GM21528 (cell line): Measurements from ENCODE around the gene PPOX.
A peak's percentile ranks its signal among the peaks of the same experiment; 100 is the strongest.

Experiments
- ATAC-seq: cut with Tn5 transposase; IDR thresholded peaks from one replicate; pipeline ENCODE4 v1.9.1; 2021; ENCODE audit warnings: mild to moderate bottlenecking, moderate library complexity; ENCODE audit not compliant: unreplicated experiment, low FRiP score

The PPOX gene

GRCh38 chr1:161165742-161166668, at the start of gene PPOX:
TSS of gene PPOX (plus strand) at chr1:161166426. CDS start at chr1:161166848, 422 bp downstream.
- ATAC-seq, result peak; percentile 89

GRCh38 chr1:161117759-161118581, 48.3 kb upstream of the PPOX start, which contains the start of the genes NIT1 and PFDN2:
TSS of gene NIT1 (plus strand) at chr1:161118105. CDS start at chr1:161118177, 72 bp downstream.
TSS of gene PFDN2 (minus strand) at chr1:161118037. CDS start at chr1:161118026, 11 bp downstream.
- peak; percentile 79 for ATAC-seq

- ATAC-seq, result no peak
Observed at GRCh38 chr1:161119092-161119903, 46.9 kb upstream of the PPOX start.

GRCh38 chr1:161121042-161121650, 45.1 kb upstream of the PPOX start:
- ATAC-seq, result no peak

- ATAC-seq, result no peak
Observed at GRCh38 chr1:161121834-161122233, 44.4 kb upstream of the PPOX start.

- no peak for ATAC-seq
Observed at GRCh38 chr1:161122967-161123366, 43.3 kb upstream of the PPOX start.

- no peak for ATAC-seq
Observed at GRCh38 chr1:161127649-161128048, 38.6 kb upstream of the PPOX start.

GRCh38 chr1:161128591-161129420, 37.4 kb upstream of the PPOX start:
- no peak for ATAC-seq

GRCh38 chr1:161130266-161130665, 36.0 kb upstream of the PPOX start:
- ATAC-seq, result no peak

GRCh38 chr1:161131523-161132409, 34.5 kb upstream of the PPOX start:
- no peak for ATAC-seq

GRCh38 chr1:161132410-161133219, 33.6 kb upstream of the PPOX start, which contains the start of gene DEDD:
TSS of gene DEDD (minus strand) at chr1:161132667. CDS start at chr1:161124462, 8,205 bp downstream.
- ATAC-seq, result peak; percentile 89

- ATAC-seq, result peak; percentile 13
Observed at GRCh38 chr1:161133220-161133740, 32.9 kb upstream of the PPOX start.

GRCh38 chr1:161137881-161138280, 28.3 kb upstream of the PPOX start:
- no peak for ATAC-seq

- ATAC-seq, result no peak
Observed at GRCh38 chr1:161138431-161138830, 27.8 kb upstream of the PPOX start.

- no peak for ATAC-seq
Observed at GRCh38 chr1:161139766-161140165, 26.5 kb upstream of the PPOX start.

GRCh38 chr1:161140755-161141400, 25.3 kb upstream of the PPOX start:
- ATAC-seq, result no peak
